GM23248 (cell line): Measurements from ENCODE around the gene GUCY1B1. TPM values are rescaled to one million over a fixed set of nuclear protein-coding genes. Genes with fewer than 3 reads are reported as not detected.

Source experiments
- DNase-seq: peaks from one replicate; pipeline ENCODE4 v3.0.0-alpha.2; 2015
- H2AFZ ChIP-seq: fragments of 200-600 bp; sonication (generic); 2 replicates; pipeline ENCODE4 v1.6.1; 2016; ENCODE audit warnings: antibody characterized with exemption
- H3F3A ChIP-seq: fragments of 200-600 bp; sonication (generic); 2 replicates; pipeline ENCODE4 v1.6.1; 2016; ENCODE audit warnings: mild to moderate bottlenecking, antibody characterized with exemption, mixed run types; ENCODE audit not compliant: insufficient read depth
- H3K27ac ChIP-seq: fragments of 200-600 bp; sonication (generic); 2 replicates; pipeline ENCODE4 v1.5.1; 2016; ENCODE audit warnings: mild to moderate bottlenecking
- H3K27me3 ChIP-seq: fragments of 200-600 bp; sonication (generic); replicated peaks from 2 replicates; pipeline ENCODE4 v1.6.1; 2016; ENCODE audit warnings: mild to moderate bottlenecking; ENCODE audit not compliant: insufficient read depth
- H3K36me3 ChIP-seq: fragments of 200-600 bp; sonication (generic); 2 replicates; pipeline ENCODE4 v1.6.1; 2016; ENCODE audit warnings: low read depth, mild to moderate bottlenecking
- H3K4me1 ChIP-seq: fragments of 200-600 bp; sonication (generic); 2 replicates; pipeline ENCODE4 v1.6.1; 2016; ENCODE audit warnings: mild to moderate bottlenecking; ENCODE audit not compliant: insufficient read depth
- H3K4me2 ChIP-seq: fragments of 200-600 bp; sonication (generic); one replicate; pipeline ENCODE4 v1.6.1; 2016; ENCODE audit warnings: mild to moderate bottlenecking; ENCODE audit not compliant: unreplicated experiment
- H3K4me3 ChIP-seq: fragments of 200-600 bp; sonication (generic); 2 replicates; pipeline ENCODE4 v1.5.1; 2016; ENCODE audit warnings: mild to moderate bottlenecking
- H3K79me2 ChIP-seq: fragments of 200-600 bp; sonication (generic); 2 replicates; pipeline ENCODE4 v1.6.1; 2016; ENCODE audit warnings: mild to moderate bottlenecking; ENCODE audit not compliant: insufficient read depth
- H3K9ac ChIP-seq: fragments of 200-600 bp; sonication (generic); 2 replicates; pipeline ENCODE4 v1.6.1; 2016; ENCODE audit warnings: mild to moderate bottlenecking
- H3K9me2 ChIP-seq: fragments of 200-600 bp; sonication (generic); 2 replicates; pipeline ENCODE4 v1.6.1; 2016; ENCODE audit warnings: mixed run types, mild to moderate bottlenecking, moderate library complexity; ENCODE audit not compliant: insufficient read depth
- H3K9me3 ChIP-seq: fragments of 200-600 bp; sonication (generic); one replicate; pipeline ENCODE4 v1.6.1; 2017; ENCODE audit warnings: low read depth
- H4K20me1 ChIP-seq: fragments of 200-600 bp; sonication (generic); 2 replicates; pipeline ENCODE4 v1.6.0; 2016; ENCODE audit not compliant: insufficient read depth
- EZH2 ChIP-seq: fragments of 200-600 bp; sonication (generic); IDR thresholded peaks from 2 replicates; pipeline ENCODE4 v1.6.1; 2018; ENCODE audit warnings: antibody characterized with exemption, mild to moderate bottlenecking; ENCODE audit not compliant: insufficient read depth, poor library complexity, severe bottlenecking
- EZH2phosphoT487 ChIP-seq: fragments of 200-600 bp; sonication (generic); IDR thresholded peaks from 2 replicates; pipeline ENCODE4 v1.6.1; 2018; ENCODE audit warnings: antibody characterized with exemption, moderate library complexity, mild to moderate bottlenecking, low read depth; ENCODE audit not compliant: insufficient read depth
- WGBS, 2 experiments: methylation state at CpG; one replicate each; pipeline ENCODE4 v1.1.6; 2015 to 2017; ENCODE audit warnings: low lambda C conversion rate in 2 of 2, low coverage in 1 of 2; ENCODE audit errors: missing lambda C conversion rate in 2 of 2; 5-methylcytosine and 5-hydroxymethylcytosine counted together
- in situ Hi-C: fragments of 300-500 bp; cut with MboI; formaldehyde crosslinking; loops from 2 replicates; pipeline ENCODE4 v1.15.0; 2020
- polyA plus RNA-seq: library from polyadenylated mRNA; unstranded; fragments of >200 nt; fragmentation: Nextera tagmentation; extraction: Ambion mirVana; gene quantifications from 2 replicates; pipeline ENCODE4 v1.2.1, GENCODE V29; 2016
- total RNA-seq: library from RNA; depleted of rRNA; stranded (reverse); fragments of >200 nt; shearing (Covaris generic); gene quantifications from 2 replicates; pipeline ENCODE4 v1.2.3, GENCODE V29; 2014

The GUCY1B1 gene
- total and polyA plus RNA-seq, 2 experiments from 2014 or later: 0.56 to 2.1 TPM

DNA sequence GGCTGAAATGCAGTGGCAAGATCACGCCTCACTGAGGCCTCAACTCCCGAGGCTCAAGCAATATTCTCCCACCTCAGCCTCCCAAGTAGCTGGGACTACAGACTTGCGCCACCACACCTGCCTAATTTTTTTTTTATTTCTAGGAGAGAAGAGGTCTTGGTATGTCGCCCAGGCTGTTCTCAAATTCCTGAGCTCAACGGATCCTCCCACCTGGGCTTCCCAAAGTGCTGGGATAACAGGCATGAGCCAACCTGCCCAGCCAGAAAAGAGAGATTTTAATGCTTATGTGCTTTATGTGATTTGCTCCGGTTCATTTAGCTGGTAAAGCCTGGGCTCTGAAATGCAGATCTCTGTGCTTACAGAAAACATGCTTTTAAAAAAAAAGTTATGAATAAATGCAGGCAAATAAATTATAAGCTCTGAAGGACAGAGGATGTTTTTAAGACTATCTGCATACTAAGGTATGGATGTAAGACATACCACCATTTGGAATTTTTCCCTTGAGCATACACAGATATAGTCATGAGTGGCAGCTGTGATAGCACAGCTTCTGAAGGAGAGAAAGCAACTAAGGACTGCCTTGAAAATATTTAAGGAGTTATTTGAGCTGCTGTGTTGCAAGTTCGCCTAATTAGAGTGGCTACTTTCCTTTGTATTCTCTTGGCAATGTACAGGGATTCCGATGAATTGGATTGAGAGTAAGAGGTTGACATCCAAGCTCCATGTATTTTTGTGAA is 13.8 kb downstream of the GUCY1B1 start:
- Histone ChIP-seq H3K79me2 (no peaks in the 10 kb centered on the region), H3K9ac (no peak overlapping the region), H3K4me3 (no peak overlapping the region), H3K9me2 (no peaks in the 10 kb centered on the region), H3K36me3 (no peaks in the 10 kb centered on the region), H3K9me3 (no peaks in the 10 kb centered on the region), H3F3A (no peaks in the 10 kb centered on the region), H2AFZ (no peak overlapping the region), H3K27ac (no peak overlapping the region), H4K20me1 (no peaks in the 10 kb centered on the region), H3K27me3 (no peaks in the 10 kb centered on the region), H3K4me1 (no peaks in the 10 kb centered on the region), H3K4me2 (no peak overlapping the region)
- no peak for TF ChIP-seq EZH2
- no peak for TF ChIP-seq EZH2phosphoT487
- DNase-seq: no peak
- in situ Hi-C loops: loop anchor here (25.0 kb wide), 1 partner anchor 90 kb away; the partner anchor contains the start of gene ASIC5
- 72 to 75% methylated on average over 8 of the region's 8 CpGs for WGBS, 2 experiments

DNA sequence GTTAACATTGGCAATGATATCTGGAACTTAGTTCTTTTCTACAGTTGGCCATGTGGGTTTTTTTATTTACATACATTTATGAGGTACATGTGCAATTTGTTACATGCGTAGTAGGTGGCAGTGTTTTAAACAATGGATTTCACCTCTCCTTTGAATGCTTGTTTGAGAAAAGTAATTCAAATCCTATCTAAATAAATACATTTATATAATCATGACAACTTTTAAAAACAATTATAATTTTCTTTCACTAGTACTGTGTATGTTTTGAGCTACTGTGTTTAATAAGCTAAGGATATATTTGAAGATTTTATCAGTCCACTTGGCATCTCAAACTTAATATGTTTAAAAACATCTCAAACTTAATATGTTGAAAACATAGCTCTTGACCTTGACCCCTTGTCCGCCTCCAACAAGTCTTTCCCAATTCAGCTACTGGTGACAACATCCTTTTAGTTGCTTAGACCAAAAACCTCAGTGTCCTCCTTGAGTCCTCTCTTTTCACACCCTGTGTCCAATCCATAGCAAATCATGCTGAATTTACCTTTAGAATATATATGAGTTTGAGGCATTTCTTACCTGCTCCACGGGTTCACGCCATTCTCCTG is 14.5 kb downstream of the GUCY1B1 start:
- no peak overlapping the region for H3K4me2 ChIP-seq
- WGBS, 2 experiments: 81 to 87% methylated on average over 4 of the region's 4 CpGs
- H3K9me3 ChIP-seq: no peaks in the 10 kb centered on the region
- H3K36me3 ChIP-seq: no peaks in the 10 kb centered on the region
- no peaks in the 10 kb centered on the region for H3F3A ChIP-seq
- in situ Hi-C loops: loop anchor here (25.0 kb wide), 1 partner anchor 89 kb away; the partner anchor contains the start of gene ASIC5
- no peaks in the 10 kb centered on the region for H4K20me1 ChIP-seq
- H3K79me2 ChIP-seq: no peaks in the 10 kb centered on the region
- no peak overlapping the region for H3K9ac ChIP-seq
- TF ChIP-seq EZH2phosphoT487 (no peak), EZH2 (no peak)
- no peaks in the 10 kb centered on the region for H3K9me2 ChIP-seq
- no peak overlapping the region for H2AFZ ChIP-seq
- H3K27me3 ChIP-seq: no peaks in the 10 kb centered on the region
- H3K27ac ChIP-seq: no peak overlapping the region
- H3K4me1 ChIP-seq: no peaks in the 10 kb centered on the region
- no peak overlapping the region for H3K4me3 ChIP-seq
- no peak for DNase-seq

DNA sequence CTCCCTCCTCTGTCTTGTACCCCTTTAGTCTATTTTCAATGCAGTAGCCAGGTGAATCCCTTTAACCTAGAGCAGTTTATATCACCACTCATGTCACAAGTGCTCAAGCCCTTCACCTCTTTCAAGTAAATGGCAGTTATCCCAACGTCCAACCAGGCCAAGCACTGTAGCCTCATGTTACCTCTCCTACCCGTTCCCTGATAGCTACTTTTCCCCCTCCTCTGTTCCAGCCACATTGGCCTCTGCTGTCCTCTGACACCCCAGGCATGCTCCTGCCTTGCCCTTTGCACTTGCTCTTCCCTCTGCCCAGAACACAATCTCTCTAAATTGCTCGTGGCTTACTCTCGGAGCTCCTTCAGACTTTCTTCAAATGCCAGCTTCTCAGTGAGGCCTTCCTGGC is 15.2 kb downstream of the GUCY1B1 start:
- Histone ChIP-seq H3K9ac (no peak overlapping the region), H3K9me2 (no peaks in the 10 kb centered on the region), H3K79me2 (no peaks in the 10 kb centered on the region), H4K20me1 (no peaks in the 10 kb centered on the region), H2AFZ (no peak overlapping the region), H3K27me3 (no peaks in the 10 kb centered on the region), H3K4me3 (no peak overlapping the region), H3K4me1 (no peaks in the 10 kb centered on the region), H3K4me2 (no peak overlapping the region), H3F3A (no peaks in the 10 kb centered on the region), H3K36me3 (no peaks in the 10 kb centered on the region), H3K27ac (no peak overlapping the region), H3K9me3 (no peaks in the 10 kb centered on the region)
- TF ChIP-seq EZH2 (no peak), EZH2phosphoT487 (no peak)
- 36 to 43% methylated on average over 4 of the region's 4 CpGs for WGBS, 2 experiments
- in situ Hi-C loops: loop anchor here (25.0 kb wide), 1 partner anchor 88 kb away; the partner anchor contains the start of gene ASIC5
- DNase-seq: no peak

DNA sequence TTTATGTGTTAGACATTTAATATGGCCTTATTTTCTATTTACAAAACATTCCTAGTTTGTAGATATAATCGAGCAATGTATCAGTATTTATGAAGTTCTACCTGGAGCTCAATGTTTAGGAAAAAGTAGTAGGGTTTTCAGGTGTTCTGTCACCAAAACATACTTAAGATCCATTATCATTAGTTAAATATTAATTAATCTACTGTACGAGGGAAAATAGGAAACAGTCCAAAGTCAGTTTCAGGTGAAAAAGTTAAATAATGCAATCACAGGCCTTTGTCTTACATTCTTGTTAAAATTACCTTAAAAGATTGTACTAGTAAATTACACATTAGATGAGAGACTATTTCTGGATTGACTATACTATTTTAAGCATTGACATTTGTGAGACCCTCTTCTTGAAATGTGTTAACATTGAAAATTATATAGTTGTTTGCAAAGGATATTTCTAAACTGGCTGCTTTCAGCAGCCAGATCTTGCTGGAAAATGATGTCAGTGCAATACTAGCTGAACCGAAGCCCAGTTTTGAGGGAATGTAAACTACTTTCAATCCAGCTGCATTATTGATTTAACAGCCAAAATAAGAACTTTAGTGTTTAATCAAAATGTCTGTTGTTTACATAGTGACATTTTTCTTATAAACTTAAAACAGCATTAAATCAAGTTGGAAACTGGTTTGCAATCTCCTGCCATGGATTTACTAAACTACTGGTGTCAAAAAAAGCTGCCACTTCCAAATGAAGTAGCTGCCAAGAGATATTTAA is 19.3 kb downstream of the GUCY1B1 start:
- Histone ChIP-seq H3K9me3 (no peaks in the 10 kb centered on the region), H3F3A (no peaks in the 10 kb centered on the region), H4K20me1 (no peaks in the 10 kb centered on the region), H3K9ac (no peak overlapping the region), H3K9me2 (no peaks in the 10 kb centered on the region), H3K4me3 (no peak overlapping the region), H3K27me3 (no peaks in the 10 kb centered on the region), H2AFZ (0 out of 2 replicates have a peak overlapping the region, but pooled peaks have one; percentile 13), H3K4me1 (no peaks in the 10 kb centered on the region), H3K27ac (no peak overlapping the region), H3K36me3 (no peaks in the 10 kb centered on the region), H3K4me2 (no peak overlapping the region), H3K79me2 (no peaks in the 10 kb centered on the region)
- in situ Hi-C loops: loop anchor here (5.0 kb wide), 1 partner anchor 336 kb away; no protein-coding TSS in a partner anchor
- peak; percentile 30 for DNase-seq
- no peak for TF ChIP-seq EZH2
- no peak for TF ChIP-seq EZH2phosphoT487
- WGBS, 2 experiments: 33 to 44% methylated on average over 3 of the region's 3 CpGs
